Adrenal gland (tissue), 12 donors: Measurements from ENCODE around the gene CHST11. TPM values are rescaled to one million over a fixed set of nuclear protein-coding genes. Genes with fewer than 3 reads are reported as not detected.
A peak's percentile ranks its signal among the peaks of the same experiment; 100 is the strongest.

Source experiments
- DNase-seq, 7 donors: peaks; one replicate each; pipeline ENCODE4 v3.0.0-alpha.2; 2019 to 2020
- H3K27ac ChIP-seq, 5 donors: fragments of 200-600 bp; sonication (generic) in 4 of 5; 1 replicate in 3 of 5; 2 replicates in 2 of 5; pipeline versions ENCODE4 v1.5.1 to v1.8.0; 2016 to 2020; ENCODE audit warnings: mild to moderate bottlenecking in 1 of 5
- H3K27me3 ChIP-seq: fragments of 200-600 bp; 2 replicates; pipeline ENCODE4 v1.8.0; 2021
- H3K36me3 ChIP-seq, 2 donors: fragments of 200-600 bp; replicated peaks in 1 of 2; 1 replicate in 1 of 2; 2 replicates in 1 of 2; pipeline versions ENCODE4 v1.5.1 to v1.8.0; 2018 to 2022
- H3K4me1 ChIP-seq, 2 donors: fragments of 200-600 bp; replicated peaks in 1 of 2; 1 replicate in 1 of 2; 2 replicates in 1 of 2; pipeline versions ENCODE4 v1.5.1 to v1.8.0; 2018 to 2021
- H3K4me3 ChIP-seq, 4 donors: fragments of 200-600 bp; sonication (generic) in 3 of 4; one replicate each; pipeline ENCODE4 v1.5.1; 2016 to 2018
- H3K9me3 ChIP-seq, 3 donors: fragments of 200-600 bp; sonication (generic) in 1 of 3; replicated peaks in 1 of 3; 1 replicate in 2 of 3; 2 replicates in 1 of 3; pipeline versions ENCODE4 v1.5.1 to v1.8.0; 2016 to 2021
- CTCF ChIP-seq, 6 experiments: fragments of 450-650 bp in 4 of 6; fragments of 200-600 bp in 2 of 6; sonication (generic) in 1 of 6; IDR thresholded peaks; 1 replicate in 5 of 6; 2 replicates in 1 of 6; pipeline versions ENCODE4 v1.5.1 to v1.8.0; 2016 to 2021; ENCODE audit warnings: antibody characterized with exemption in 6 of 6, mild to moderate bottlenecking in 2 of 6, moderate library complexity in 1 of 6
- POLR2A ChIP-seq, 2 donors: fragments of 450-650 bp; IDR thresholded peaks; one replicate each; pipeline ENCODE4 v1.6.1; 2017; ENCODE audit warnings: antibody characterized with exemption in 2 of 2, mild to moderate bottlenecking in 2 of 2, moderate library complexity in 1 of 2
- WGBS, 4 donors: extraction: QIAGEN DNeasy Blood & Tissue Kit in 2 of 4; methylation state at CpG; one replicate each; pipeline versions ENCODE4 v1.1.5 to v1.1.7; 2013 to 2017; 5-methylcytosine and 5-hydroxymethylcytosine counted together
- intact Hi-C, 2 donors: fragments of 100-400 bp; cut with DNase I; formaldehyde crosslinking; loops; one replicate each; pipeline versions ENCODE4 v1.14.1 to v1.15.0; 2022 to 2023
- polyA plus RNA-seq, 3 donors: library from polyadenylated mRNA; stranded (reverse); fragments of 200-250 nt in 2 of 3; fragments of 350-450 nt in 1 of 3; fragmentation: Illumina TruSeq in 1 of 3; extraction: RNeasy Lipid Tissue Mini Kit (QIAGEN cat#74804) in 1 of 3; gene quantifications; one replicate each; pipeline ENCODE4 v1.2.3, GENCODE V29; 2013 to 2014
- total RNA-seq, 9 donors: library from RNA; depleted of rRNA in 4 of 9; stranded (reverse); fragments of >200 nt in 4 of 9; fragments of 120-200 nt in 1 of 9; fragmentation: NEBNext Ultra II Directional in 1 of 9; extraction: Animal tissue kit (Norgen Biotek cat#: 25700) in 1 of 9; gene quantifications; one replicate each; pipeline versions ENCODE4 v1.1.0 to v1.2.4, GENCODE V29; 2013 to 2023
- donor health status: healthy with polysubstance abuse.
- donor health status: Bipolar disorder and iron deficiency.
- donor health status: DM: yes; HTN: yes; CAD: no.
- donor health status: DM: no; HTN: no; CAD: no.
- donor health status: DM: no; HTN: no; CAD: no.
- donor health status: DM: yes; HTN: yes; CAD: no.

The CHST11 gene
- total and polyA plus RNA-seq, 12 donors = 6.2 to 95.1 (median 29.8) TPM

- 67 to 83% (median 77%) methylated on average over 3 to 4 of the region's 4 CpGs for WGBS, 4 donors
- intact Hi-C loops = loop anchor here in 1 of 2 donors (5.0 kb wide), 1 partner anchor 63 kb away; the partner anchor contains the start of gene CHST11
- no peak for TF ChIP-seq CTCF (IDR thresholded peaks at IDR 0.05)
- TF ChIP-seq POLR2A (IDR thresholded peaks at IDR 0.05) = no peak
Observed at GRCh38 chr12:104520242-104520900, 63.6 kb downstream of the CHST11 start.

GRCh38 chr12:104521731-104522130, 65.0 kb downstream of the CHST11 start:
- Histone ChIP-seq H3K9me3 (no peaks in the 10 kb centered on the region), H3K4me1 (peaks cover 14 to 48% of the 10 kb centered on the region in 2 donors), H3K27me3 (no peaks in the 10 kb centered on the region), H3K36me3 (no peaks in the 10 kb centered on the region), H3K27ac (peak overlapping the region in 1 of 5 donors; percentile 35), H3K4me3 (no peak overlapping the region)
- intact Hi-C loops = loop anchor here in 1 of 2 donors (5.0 kb wide), 1 partner anchor 64 kb away; the partner anchor contains the start of gene CHST11
- TF ChIP-seq POLR2A (IDR thresholded peaks at IDR 0.05) (no peak), CTCF (IDR thresholded peaks at IDR 0.05) (no peak)
- WGBS, 4 donors = 51 to 57% (median 54%) methylated on average over 5 of the region's 5 CpGs
- DNase-seq = peak in 6 of 7 donors; percentile 38 to 58 (median 56)

More at GRCh38 chr12:104520242-104520900, 63.6 kb downstream of the CHST11 start:
- peaks cover 14 to 58% of the 10 kb centered on the region in 2 donors for H3K4me1 ChIP-seq
- H3K36me3 ChIP-seq = no peaks in the 10 kb centered on the region
- H3K4me3 ChIP-seq = no peak overlapping the region
- no peaks in the 10 kb centered on the region for H3K27me3 ChIP-seq
- no peak overlapping the region for H3K27ac ChIP-seq
- no peaks in the 10 kb centered on the region for H3K9me3 ChIP-seq
- no peak for DNase-seq

- TF ChIP-seq POLR2A (IDR thresholded peaks at IDR 0.05) (no peak), CTCF (IDR thresholded peaks at IDR 0.05) (no peak)
Observed at GRCh38 chr12:104522985-104523722, 66.4 kb downstream of the CHST11 start.

More at GRCh38 chr12:104522985-104523722, 66.4 kb downstream of the CHST11 start:
- DNase-seq = no peak
- no peaks in the 10 kb centered on the region for H3K36me3 ChIP-seq
- 46 to 57% (median 54%) methylated on average over 4 of the region's 4 CpGs for WGBS, 4 donors
- intact Hi-C loops = loop anchor here in 1 of 2 donors (5.0 kb wide), 1 partner anchor 66 kb away; the partner anchor contains the start of gene CHST11
- peak overlapping the region in 2 of 5 donors; percentile 0 to 58 for H3K27ac ChIP-seq
- no peaks in the 10 kb centered on the region for H3K9me3 ChIP-seq
- no peak overlapping the region for H3K4me3 ChIP-seq
- no peaks in the 10 kb centered on the region for H3K27me3 ChIP-seq
- H3K4me1 ChIP-seq = peaks cover 14 to 56% of the 10 kb centered on the region in 2 donors
